Measurements from ENCODE around the gene FPGS.

FPGS gene

DNA sequence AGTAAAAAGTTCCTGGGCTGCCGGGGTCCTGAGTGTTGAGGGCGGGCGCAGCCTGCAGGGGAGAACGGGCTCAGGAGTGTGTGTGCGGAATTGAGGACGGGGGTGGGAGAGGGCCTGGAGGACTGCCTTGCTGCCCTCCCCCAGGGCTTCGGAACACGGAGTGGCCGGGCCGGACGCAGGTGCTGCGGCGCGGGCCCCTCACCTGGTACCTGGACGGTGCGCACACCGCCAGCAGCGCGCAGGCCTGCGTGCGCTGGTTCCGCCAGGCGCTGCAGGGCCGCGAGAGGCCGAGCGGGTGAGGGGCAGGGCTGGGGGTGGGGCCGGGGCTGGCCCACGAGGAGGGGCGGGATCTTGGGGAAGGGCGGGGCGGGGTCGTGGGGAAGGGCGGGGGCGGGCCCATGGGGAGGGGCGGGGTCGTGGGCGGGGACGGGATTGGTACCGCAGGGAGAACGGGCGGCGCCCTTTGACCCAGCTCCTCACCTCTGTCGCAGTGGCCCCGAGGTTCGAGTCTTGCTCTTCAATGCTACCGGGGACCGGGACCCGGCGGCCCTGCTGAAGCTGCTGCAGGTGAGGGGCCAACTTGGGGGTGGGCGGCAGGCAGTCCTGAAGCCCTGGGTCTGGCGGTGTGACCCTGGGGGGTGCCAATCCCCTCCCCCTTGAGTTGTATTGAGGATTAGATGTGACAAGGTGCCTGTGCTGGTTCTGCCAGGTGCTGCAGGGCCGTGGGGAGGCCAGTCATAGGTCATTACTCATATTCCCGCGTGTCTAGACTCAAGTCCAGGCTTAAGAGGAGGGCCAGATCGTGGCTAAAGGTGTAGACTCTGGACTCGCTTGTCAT lies 7.1 kb downstream of the FPGS start:
- Histone ChIP-seq H3K9me3 (ENCODE audit: insufficient read depth, low read length, severe bottlenecking) (no peaks in the 10 kb centered on the region), H2AFZ (ENCODE audit: low read depth, low read length) (no peak overlapping the region), H3K9ac (ENCODE audit: low read depth, low read length) (no peak overlapping the region), H3K27ac (ENCODE audit: low read length) (no peak overlapping the region), H3K27me3 (ENCODE audit: insufficient read depth, low read length, poor library complexity) (no peaks in the 10 kb centered on the region), H3K36me3 (ENCODE audit: insufficient read depth, low read length) (peaks cover 73% of the 10 kb centered on the region), H3K4me1 (ENCODE audit: insufficient read depth, low read length) (no peaks in the 10 kb centered on the region), H3K4me3 (ENCODE audit: low read depth in 1 of 2, low read length in 2 of 2) (no peak overlapping the region), H3K79me2 (ENCODE audit: insufficient read depth, low read length) (peaks cover 17% of the 10 kb centered on the region), H4K20me1 (ENCODE audit: insufficient read depth, low read length) (peaks cover 15% of the 10 kb centered on the region), H3K4me2 (ENCODE audit: insufficient read depth, low read length) (no peak overlapping the region)
- ATAC-seq (ENCODE audit: insufficient read depth, low read depth): no peak
- no peak for DNase-seq
- TF ChIP-seq EZH2 (IDR thresholded peaks at IDR 0.05; ENCODE audit: borderline replicate concordance, low read depth, low read length, severe bottlenecking): no peak
- TF ChIP-seq, protein P1, sequence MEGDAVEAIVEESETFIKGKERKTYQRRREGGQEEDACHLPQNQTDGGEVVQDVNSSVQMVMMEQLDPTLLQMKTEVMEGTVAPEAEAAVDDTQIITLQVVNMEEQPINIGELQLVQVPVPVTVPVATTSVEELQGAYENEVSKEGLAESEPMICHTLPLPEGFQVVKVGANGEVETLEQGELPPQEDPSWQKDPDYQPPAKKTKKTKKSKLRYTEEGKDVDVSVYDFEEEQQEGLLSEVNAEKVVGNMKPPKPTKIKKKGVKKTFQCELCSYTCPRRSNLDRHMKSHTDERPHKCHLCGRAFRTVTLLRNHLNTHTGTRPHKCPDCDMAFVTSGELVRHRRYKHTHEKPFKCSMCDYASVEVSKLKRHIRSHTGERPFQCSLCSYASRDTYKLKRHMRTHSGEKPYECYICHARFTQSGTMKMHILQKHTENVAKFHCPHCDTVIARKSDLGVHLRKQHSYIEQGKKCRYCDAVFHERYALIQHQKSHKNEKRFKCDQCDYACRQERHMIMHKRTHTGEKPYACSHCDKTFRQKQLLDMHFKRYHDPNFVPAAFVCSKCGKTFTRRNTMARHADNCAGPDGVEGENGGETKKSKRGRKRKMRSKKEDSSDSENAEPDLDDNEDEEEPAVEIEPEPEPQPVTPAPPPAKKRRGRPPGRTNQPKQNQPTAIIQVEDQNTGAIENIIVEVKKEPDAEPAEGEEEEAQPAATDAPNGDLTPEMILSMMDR (IDR thresholded peaks at IDR 0.05; ENCODE audit: borderline replicate concordance, extremely low read depth, low read length, poor library complexity, severe bottlenecking): no peak

DNA sequence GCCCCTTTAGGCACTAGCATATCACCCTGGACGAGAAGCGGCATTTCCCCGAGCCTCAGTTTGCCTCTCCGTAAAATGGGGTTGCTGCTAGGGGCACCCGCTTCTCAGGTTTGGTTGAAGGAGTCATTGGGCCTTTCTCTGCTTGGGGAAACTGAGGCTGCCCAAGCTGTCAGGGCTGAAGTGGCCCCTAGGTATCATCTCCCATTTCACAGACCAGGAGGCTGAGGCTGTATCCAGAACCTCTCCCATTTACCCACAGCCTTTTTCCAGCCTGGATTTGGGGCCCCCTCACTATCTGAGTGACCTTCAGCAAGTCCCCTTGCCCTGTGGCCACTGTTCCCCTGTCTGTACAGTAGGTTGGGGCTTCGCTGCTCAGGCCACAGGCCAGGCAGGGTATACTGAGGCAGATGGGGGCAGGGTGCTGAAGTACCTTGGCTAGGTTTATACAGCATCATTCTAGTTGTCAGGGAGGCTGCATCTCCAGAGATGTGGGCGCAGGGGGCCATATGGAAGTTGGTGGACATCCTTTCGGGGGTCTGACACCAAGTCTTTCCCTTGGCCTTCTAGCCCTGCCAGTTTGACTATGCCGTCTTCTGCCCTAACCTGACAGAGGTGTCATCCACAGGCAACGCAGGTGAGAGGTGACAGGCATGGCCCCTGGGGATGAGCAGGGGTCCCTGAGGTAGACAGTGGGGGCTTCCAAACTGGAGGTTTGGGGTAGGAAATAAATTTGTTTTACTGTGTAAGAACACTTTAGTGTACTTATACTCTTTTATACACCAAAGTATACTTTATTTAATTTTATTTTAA lies 7.9 kb downstream of the FPGS start:
- no peak overlapping the region for H3K4me2 ChIP-seq (ENCODE audit: insufficient read depth, low read length)
- H3K4me3 ChIP-seq (ENCODE audit: low read depth in 1 of 2, low read length in 2 of 2): no peak overlapping the region
- no peak overlapping the region for H3K9ac ChIP-seq (ENCODE audit: low read depth, low read length)
- H4K20me1 ChIP-seq (ENCODE audit: insufficient read depth, low read length): peaks cover 15% of the 10 kb centered on the region
- ATAC-seq (ENCODE audit: insufficient read depth, low read depth) (no peak), DNase-seq (no peak)
- H3K27ac ChIP-seq (ENCODE audit: low read length): no peak overlapping the region
- TF ChIP-seq EZH2 (IDR thresholded peaks at IDR 0.05; ENCODE audit: borderline replicate concordance, low read depth, low read length, severe bottlenecking): no peak
- TF ChIP-seq, protein P1 (IDR thresholded peaks at IDR 0.05; ENCODE audit: borderline replicate concordance, extremely low read depth, low read length, poor library complexity, severe bottlenecking): no peak
- no peaks in the 10 kb centered on the region for H3K4me1 ChIP-seq (ENCODE audit: insufficient read depth, low read length)
- peaks cover 80% of the 10 kb centered on the region for H3K36me3 ChIP-seq (ENCODE audit: insufficient read depth, low read length)
- H3K9me3 ChIP-seq (ENCODE audit: insufficient read depth, low read length, severe bottlenecking): no peaks in the 10 kb centered on the region
- H3K79me2 ChIP-seq (ENCODE audit: insufficient read depth, low read length): peaks cover 12% of the 10 kb centered on the region
- no peak overlapping the region for H2AFZ ChIP-seq (ENCODE audit: low read depth, low read length)
- no peaks in the 10 kb centered on the region for H3K27me3 ChIP-seq (ENCODE audit: insufficient read depth, low read length, poor library complexity)

DNA sequence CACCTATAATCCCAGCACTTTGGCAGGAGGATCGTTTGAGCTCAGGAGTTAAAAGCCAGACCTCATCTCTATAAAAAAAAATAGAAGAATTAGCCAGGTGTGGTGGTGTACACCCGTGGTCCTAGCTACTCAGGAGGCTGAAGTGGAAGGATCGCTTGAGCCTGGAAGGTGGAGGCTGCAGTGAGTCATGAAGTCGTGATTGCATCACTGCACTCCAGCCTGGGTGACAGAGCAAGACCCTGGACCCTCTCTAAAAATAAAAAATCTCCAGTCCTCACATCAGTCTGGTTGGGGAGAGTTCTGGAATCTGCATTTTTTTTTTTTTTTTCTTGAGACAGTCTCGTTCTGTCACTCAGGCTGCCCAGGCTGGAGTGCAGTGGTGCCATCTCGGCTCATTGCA lies 9.3 kb downstream of the FPGS start:
- Histone ChIP-seq H3K4me3 (ENCODE audit: low read depth in 1 of 2, low read length in 2 of 2) (no peak overlapping the region), H3K27ac (ENCODE audit: low read length) (no peak overlapping the region), H3K4me2 (ENCODE audit: insufficient read depth, low read length) (no peak overlapping the region), H2AFZ (ENCODE audit: low read depth, low read length) (no peak overlapping the region), H3K27me3 (ENCODE audit: insufficient read depth, low read length, poor library complexity) (no peaks in the 10 kb centered on the region), H3K9ac (ENCODE audit: low read depth, low read length) (no peak overlapping the region), H4K20me1 (ENCODE audit: insufficient read depth, low read length) (peaks cover 11% of the 10 kb centered on the region), H3K9me3 (ENCODE audit: insufficient read depth, low read length, severe bottlenecking) (no peaks in the 10 kb centered on the region), H3K4me1 (ENCODE audit: insufficient read depth, low read length) (no peaks in the 10 kb centered on the region), H3K36me3 (ENCODE audit: insufficient read depth, low read length) (peaks cover 80% of the 10 kb centered on the region), H3K79me2 (ENCODE audit: insufficient read depth, low read length) (peaks cover 7% of the 10 kb centered on the region; the same call in 1 of the 2 replicates)
- ATAC-seq (ENCODE audit: insufficient read depth, low read depth) (no peak), DNase-seq (no peak)
- TF ChIP-seq, protein P1 (IDR thresholded peaks at IDR 0.05; ENCODE audit: borderline replicate concordance, extremely low read depth, low read length, poor library complexity, severe bottlenecking): no peak
- TF ChIP-seq EZH2 (IDR thresholded peaks at IDR 0.05; ENCODE audit: borderline replicate concordance, low read depth, low read length, severe bottlenecking): no peak

Data from DND-41 (cell line).